ENCODE results near the gene CRELD1. TPM values are rescaled to one million over a fixed set of nuclear protein-coding genes. Genes with fewer than 3 reads are reported as not detected.

The CRELD1 gene
- total RNA-seq, 1 experiment from 2014 or later: 13.4 TPM

Other genes starting within 250 kb of the CRELD1 start
- not detected in 2 replicates for gene CPNE9, start 230.0 kb upstream of the CRELD1 start, total RNA-seq (2022)
- gene BRPF1, start 202.1 kb upstream of the CRELD1 start, total RNA-seq (2022): 19.9 and 21.4 TPM in 2 replicates
- gene OGG1, start 183.9 kb upstream of the CRELD1 start, total RNA-seq (2022): 15.3 and 17.7 TPM in 2 replicates
- 8.3 and 11.7 TPM in 2 replicates for gene CAMK1, start 163.9 kb upstream of the CRELD1 start, total RNA-seq (2022)
- 72.0 and 77.1 TPM in 2 replicates for gene TADA3, start 141.4 kb upstream of the CRELD1 start, total RNA-seq (2022)
- gene ARPC4, start 140.8 kb upstream of the CRELD1 start, total RNA-seq (2022): 122 and 132 TPM in 2 replicates
- gene TTLL3, start 123.6 kb upstream of the CRELD1 start, total RNA-seq (2022): 14.6 and 16.6 TPM in 2 replicates
- 40.3 and 40.7 TPM in 2 replicates for gene RPUSD3, start 89.8 kb upstream of the CRELD1 start, total RNA-seq (2022)
- not detected in 2 replicates for gene CIDEC, start 53.6 kb upstream of the CRELD1 start, total RNA-seq (2022)
- 49.7 and 55.4 TPM in 2 replicates for gene JAGN1, start 43.2 kb upstream of the CRELD1 start, total RNA-seq (2022)
- gene IL17RE, start 31.0 kb upstream of the CRELD1 start, total RNA-seq (2022): 5.0 and 5.5 TPM in 2 replicates
- gene IL17RC, start 16.7 kb upstream of the CRELD1 start, total RNA-seq (2022): 25.7 and 30.1 TPM in 2 replicates
- 0.83 and 1.3 TPM in 2 replicates for gene PRRT3, start 18.6 kb downstream of the CRELD1 start, total RNA-seq (2022)
- 55.4 and 59.1 TPM in 2 replicates for gene EMC3, start 53.0 kb downstream of the CRELD1 start, total RNA-seq (2022)
- 14.6 and 24.6 TPM in 2 replicates for gene FANCD2, start 92.6 kb downstream of the CRELD1 start, total RNA-seq (2022)
- gene FANCD2OS, start 174.4 kb downstream of the CRELD1 start, total RNA-seq (2022): not detected in 2 replicates
- gene BRK1, start 181.8 kb downstream of the CRELD1 start, total RNA-seq (2022): 78.5 and 82.5 TPM in 2 replicates
- 50.9 and 54.6 TPM in 2 replicates for gene VHL, start 207.9 kb downstream of the CRELD1 start, total RNA-seq (2022)
- 6.0 and 7.0 TPM in 2 replicates for gene IRAK2, start 231.1 kb downstream of the CRELD1 start, total RNA-seq (2022)

Data from MCF 10A (cell line).